RWPE2 (cell line): ENCODE results near the gene ARHGEF7.

ENCODE experiments used
- ATAC-seq: fragments of 200-7000 bp; cut with Tn5 transposase; 3 replicates; pipeline ENCODE4 v1.9.1; 2021; ENCODE audit warnings: low read depth
- DNase-seq: peaks from one replicate; pipeline ENCODE4 v3.0.0-alpha.2; 2020; ENCODE audit warnings: low spot score
- H3K27ac ChIP-seq: fragments of 450-650 bp; 2 replicates; pipeline ENCODE4 v1.5.1; 2017; ENCODE audit warnings: mild to moderate bottlenecking; ENCODE audit not compliant: poor library complexity, severe bottlenecking
- H3K27me3 ChIP-seq: fragments of 250-450 bp; sonication (Bioruptor Pico); 2 replicates; pipeline ENCODE4 v1.5.1; 2021; ENCODE audit warnings: mild to moderate bottlenecking, moderate library complexity; ENCODE audit not compliant: insufficient read depth, poor library complexity, severe bottlenecking
- H3K36me3 ChIP-seq: fragments of 250-450 bp; sonication (Bioruptor Pico); 2 replicates; pipeline ENCODE4 v1.5.1; 2020; ENCODE audit warnings: low read depth, mild to moderate bottlenecking, moderate library complexity
- H3K4me1 ChIP-seq: fragments of 250-450 bp; sonication (Bioruptor Pico); 2 replicates; pipeline ENCODE4 v1.5.1; 2021; ENCODE audit warnings: mild to moderate bottlenecking, moderate library complexity; ENCODE audit not compliant: insufficient read depth, poor library complexity, severe bottlenecking
- H3K4me3 ChIP-seq: fragments of 250-450 bp; sonication (Bioruptor Pico); 2 replicates; pipeline ENCODE4 v1.5.1; 2021; ENCODE audit warnings: mild to moderate bottlenecking, moderate library complexity; ENCODE audit not compliant: severe bottlenecking
- H3K9me3 ChIP-seq: fragments of 250-450 bp; sonication (Bioruptor Pico); 2 replicates; pipeline ENCODE4 v1.5.1; 2021; ENCODE audit warnings: mild to moderate bottlenecking, moderate library complexity; ENCODE audit not compliant: severe bottlenecking
- CTCF ChIP-seq: fragments of 450-650 bp; IDR thresholded peaks from one replicate; pipeline ENCODE4 v1.5.1; 2017; ENCODE audit warnings: mild to moderate bottlenecking, moderate library complexity; ENCODE audit not compliant: poor library complexity, severe bottlenecking

Gene ARHGEF7

GRCh38 chr13:111175935-111176334, 60.8 kb downstream of the ARHGEF7 start:
- no peak for TF ChIP-seq CTCF
- DNase-seq (no peak), ATAC-seq (no peak)
- Histone ChIP-seq H3K36me3 (peaks cover 13% of the 10 kb centered on the region; the same call in 1 of the 2 replicates), H3K4me3 (no peak overlapping the region), H3K27ac (no peak overlapping the region), H3K9me3 (no peaks in the 10 kb centered on the region), H3K4me1 (peaks cover 8% of the 10 kb centered on the region), H3K27me3 (no peaks in the 10 kb centered on the region)

- peaks cover 13% of the 10 kb centered on the region; the same call in 1 of the 2 replicates for H3K36me3 ChIP-seq
- no peak for TF ChIP-seq CTCF
- no peaks in the 10 kb centered on the region for H3K9me3 ChIP-seq
- H3K4me3 ChIP-seq = no peak overlapping the region
- H3K27ac ChIP-seq = no peak overlapping the region
- no peaks in the 10 kb centered on the region for H3K27me3 ChIP-seq
- DNase-seq (no peak), ATAC-seq (no peak)
- H3K4me1 ChIP-seq = peaks cover 8% of the 10 kb centered on the region
Measured at GRCh38 chr13:111176421-111176820, 61.3 kb downstream of the ARHGEF7 start.

GRCh38 chr13:111177081-111177711, 62.1 kb downstream of the ARHGEF7 start:
- Histone ChIP-seq H3K9me3 (no peaks in the 10 kb centered on the region), H3K4me3 (no peak overlapping the region), H3K36me3 (peaks cover 13% of the 10 kb centered on the region; the same call in 1 of the 2 replicates), H3K4me1 (peaks cover 8% of the 10 kb centered on the region), H3K27ac (no peak overlapping the region), H3K27me3 (no peaks in the 10 kb centered on the region)
- peak; percentile 31; the same call in 2 of the 3 replicates for ATAC-seq
- no peak for DNase-seq
- TF ChIP-seq CTCF = no peak

GRCh38 chr13:111177921-111178320, 62.8 kb downstream of the ARHGEF7 start:
- Histone ChIP-seq H3K27ac (no peak overlapping the region), H3K36me3 (peaks cover 13% of the 10 kb centered on the region; the same call in 1 of the 2 replicates), H3K27me3 (no peaks in the 10 kb centered on the region), H3K4me3 (no peak overlapping the region), H3K9me3 (no peaks in the 10 kb centered on the region), H3K4me1 (peaks cover 8% of the 10 kb centered on the region)
- no peak for DNase-seq
- TF ChIP-seq CTCF = no peak
- ATAC-seq = no peak

DNA sequence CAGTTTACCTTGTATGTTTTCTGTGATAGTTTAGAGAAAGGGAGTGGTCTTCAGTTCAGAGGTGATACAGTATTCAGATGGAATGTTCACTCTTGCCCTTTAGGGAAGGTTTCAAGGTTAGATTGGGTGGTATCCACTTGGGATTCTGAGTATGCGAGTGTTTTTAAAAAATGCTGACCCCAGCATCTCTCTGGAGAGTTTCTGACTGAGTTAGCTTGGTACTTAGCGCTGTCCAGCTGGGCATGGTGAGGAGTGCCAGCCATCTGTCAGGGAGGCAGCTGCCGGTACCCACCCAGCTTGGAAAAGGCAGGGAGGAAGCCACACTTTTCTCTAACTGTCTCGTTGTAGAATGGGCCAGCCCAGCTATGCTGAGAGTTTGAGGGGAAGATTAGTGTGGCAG, 63.3 kb downstream of the ARHGEF7 start:
- Histone ChIP-seq H3K27me3 (no peaks in the 10 kb centered on the region), H3K4me3 (no peak overlapping the region), H3K9me3 (no peaks in the 10 kb centered on the region), H3K4me1 (peaks cover 8% of the 10 kb centered on the region), H3K27ac (no peak overlapping the region), H3K36me3 (peaks cover 13% of the 10 kb centered on the region; the same call in 1 of the 2 replicates)
- ATAC-seq (no peak), DNase-seq (no peak)
- TF ChIP-seq CTCF = no peak
